Nephron progenitor cell (in vitro differentiated cells): ENCODE data around the gene COL20A1.
"Not testable (repeated sequence)": the region's sequence is repeated elsewhere in the genome, so short reads cannot be mapped to it uniquely, and the experiment has no call there.

Experiments
- DNase-seq: peaks from one replicate; pipeline ENCODE4 v3.0.0; 2021
- H3K27ac Mint-ChIP-seq: 2 replicates; pipeline ENCODE4 v1.8.0; 2021; ENCODE audit warnings: mild to moderate bottlenecking, moderate library complexity, mixed read lengths
- H3K27me3 Mint-ChIP-seq: 2 replicates; pipeline ENCODE4 v1.8.0; 2021; ENCODE audit warnings: mild to moderate bottlenecking, low read depth, mixed read lengths; ENCODE audit not compliant: poor library complexity
- H3K36me3 Mint-ChIP-seq: 2 replicates; pipeline ENCODE4 v1.8.0; 2021; ENCODE audit warnings: low read depth, mixed read lengths
- H3K4me1 Mint-ChIP-seq: 2 replicates; pipeline ENCODE4 v1.8.0; 2021; ENCODE audit warnings: mixed read lengths
- H3K4me3 Mint-ChIP-seq: 2 replicates; pipeline ENCODE4 v1.8.0; 2021; ENCODE audit warnings: mild to moderate bottlenecking, moderate library complexity, mixed read lengths
- H3K9me3 Mint-ChIP-seq: 2 replicates; pipeline ENCODE4 v1.8.0; 2021; ENCODE audit warnings: mild to moderate bottlenecking, moderate library complexity, mixed read lengths
- TF ChIP-seq, protein P1 (sequence below): fragments of 200-600 bp; sonication (generic); IDR thresholded peaks from 2 replicates; pipeline ENCODE4 v1.5.0; 2021; ENCODE audit warnings: antibody characterized with exemption

Gene COL20A1

DNA sequence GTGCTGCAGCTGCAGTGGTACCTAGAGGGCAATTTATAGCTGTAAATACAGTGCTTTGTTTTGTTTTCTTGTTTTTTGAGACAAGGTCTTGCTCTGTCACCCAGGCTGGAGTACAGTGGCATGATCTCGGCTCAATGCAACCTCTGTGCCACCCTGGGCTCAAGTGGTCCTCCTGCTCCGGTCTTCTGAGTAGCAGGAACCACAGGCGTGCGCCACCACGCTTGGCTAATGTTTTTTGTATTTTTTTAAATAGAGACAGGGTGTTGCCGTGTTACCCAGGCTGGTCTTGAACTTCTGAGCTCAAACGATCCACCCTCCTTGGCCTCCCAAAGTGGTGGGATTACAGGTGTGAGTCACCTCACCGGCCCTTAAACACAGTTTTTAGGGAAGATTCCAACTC, 41.4 kb downstream of the COL20A1 start:
- no peak overlapping the region for H3K27ac Mint-ChIP-seq

DNA sequence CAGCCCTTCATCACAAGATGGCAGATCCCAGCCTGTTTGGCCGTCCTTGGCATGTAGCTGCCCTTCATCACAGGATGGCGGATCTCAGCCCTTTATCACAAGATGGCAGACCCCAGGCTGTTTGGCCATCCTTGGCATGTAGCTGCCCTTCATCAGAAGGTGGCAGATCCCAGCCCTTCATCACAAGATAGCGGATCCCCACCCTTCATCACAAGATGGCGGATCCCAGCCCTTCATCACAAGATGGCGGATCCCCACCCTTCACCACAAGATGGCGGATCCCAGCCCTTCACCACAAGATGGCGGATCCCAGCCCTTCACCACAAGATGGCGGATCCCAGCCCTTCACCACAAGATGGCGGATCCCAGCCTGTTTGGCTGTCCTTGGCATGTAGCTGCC, 42.1 kb downstream of the COL20A1 start:
- H3K36me3 Mint-ChIP-seq, H3K27ac Mint-ChIP-seq, DNase-seq, H3K4me3 Mint-ChIP-seq: not testable (repeated sequence)
- Mint-ChIP-seq H3K27me3 (peaks cover 28% of the 10 kb centered on the region), H3K9me3 (peaks cover 20% of the 10 kb centered on the region), H3K4me1 (peaks cover 60% of the 10 kb centered on the region)

More for the DNA sequence above, 41.4 kb downstream of the COL20A1 start:
- H3K27me3 Mint-ChIP-seq = peaks cover 28% of the 10 kb centered on the region
- peaks cover 6% of the 10 kb centered on the region for H3K36me3 Mint-ChIP-seq
- no peak for DNase-seq
- peaks cover 20% of the 10 kb centered on the region for H3K9me3 Mint-ChIP-seq
- TF ChIP-seq, protein P1, sequence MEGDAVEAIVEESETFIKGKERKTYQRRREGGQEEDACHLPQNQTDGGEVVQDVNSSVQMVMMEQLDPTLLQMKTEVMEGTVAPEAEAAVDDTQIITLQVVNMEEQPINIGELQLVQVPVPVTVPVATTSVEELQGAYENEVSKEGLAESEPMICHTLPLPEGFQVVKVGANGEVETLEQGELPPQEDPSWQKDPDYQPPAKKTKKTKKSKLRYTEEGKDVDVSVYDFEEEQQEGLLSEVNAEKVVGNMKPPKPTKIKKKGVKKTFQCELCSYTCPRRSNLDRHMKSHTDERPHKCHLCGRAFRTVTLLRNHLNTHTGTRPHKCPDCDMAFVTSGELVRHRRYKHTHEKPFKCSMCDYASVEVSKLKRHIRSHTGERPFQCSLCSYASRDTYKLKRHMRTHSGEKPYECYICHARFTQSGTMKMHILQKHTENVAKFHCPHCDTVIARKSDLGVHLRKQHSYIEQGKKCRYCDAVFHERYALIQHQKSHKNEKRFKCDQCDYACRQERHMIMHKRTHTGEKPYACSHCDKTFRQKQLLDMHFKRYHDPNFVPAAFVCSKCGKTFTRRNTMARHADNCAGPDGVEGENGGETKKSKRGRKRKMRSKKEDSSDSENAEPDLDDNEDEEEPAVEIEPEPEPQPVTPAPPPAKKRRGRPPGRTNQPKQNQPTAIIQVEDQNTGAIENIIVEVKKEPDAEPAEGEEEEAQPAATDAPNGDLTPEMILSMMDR = no peak
- H3K4me3 Mint-ChIP-seq = no peak overlapping the region
- H3K4me1 Mint-ChIP-seq = peaks cover 60% of the 10 kb centered on the region

DNA sequence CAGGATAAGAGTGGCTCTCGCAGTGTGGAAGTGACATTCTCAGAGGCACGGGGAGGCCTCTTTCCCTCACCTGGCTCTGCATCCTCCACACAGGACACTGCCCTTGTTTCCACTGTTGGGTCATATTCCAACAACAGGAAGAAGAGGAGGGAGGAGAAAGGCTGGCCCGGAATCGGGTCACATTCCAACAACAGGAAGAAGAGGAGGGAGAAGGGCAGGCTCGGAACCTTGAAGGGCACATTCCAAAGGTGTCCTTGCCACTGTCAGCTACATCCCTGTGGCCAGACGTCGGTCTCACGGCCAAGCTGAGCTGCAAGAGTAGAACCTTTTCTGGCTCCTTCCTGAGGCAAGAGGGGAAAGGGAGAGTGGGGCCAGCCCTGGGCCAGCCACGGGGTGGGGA, 42.7 kb downstream of the COL20A1 start:
- Mint-ChIP-seq H3K4me1 (peaks cover 56% of the 10 kb centered on the region), H3K36me3 (peaks cover 6% of the 10 kb centered on the region), H3K9me3 (peaks cover 20% of the 10 kb centered on the region), H3K4me3 (no peak overlapping the region), H3K27me3 (peaks cover 28% of the 10 kb centered on the region), H3K27ac (peak overlapping the region; percentile 74)
- no peak for DNase-seq
- TF ChIP-seq, protein P1 = no peak

DNA sequence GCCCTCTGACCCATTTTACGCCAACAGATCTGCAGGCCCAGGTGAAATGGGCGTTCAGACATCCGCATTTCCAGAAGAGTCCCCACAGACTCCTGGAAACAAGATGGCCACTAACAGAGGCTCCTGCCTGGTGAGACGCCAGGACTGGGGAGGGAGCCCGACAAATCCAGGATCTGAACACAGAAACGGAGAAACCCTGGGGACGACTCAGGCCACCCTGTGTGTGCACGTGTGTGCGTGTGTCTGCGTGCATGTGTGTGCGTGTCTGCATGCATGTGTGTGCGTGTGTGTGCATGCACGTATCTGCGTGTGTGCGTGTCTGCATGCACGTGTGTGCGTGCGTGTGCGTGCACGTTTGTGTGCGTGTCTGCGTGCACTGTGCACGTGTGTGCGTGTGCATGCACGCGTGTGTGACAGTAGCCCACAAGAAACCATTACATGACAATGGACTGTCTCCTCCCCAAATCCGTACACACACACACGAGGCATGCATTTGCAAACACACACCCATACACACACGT, 43.3 kb downstream of the COL20A1 start:
- H3K9me3 Mint-ChIP-seq = peaks cover 22% of the 10 kb centered on the region
- peaks cover 34% of the 10 kb centered on the region for H3K27me3 Mint-ChIP-seq
- no peak overlapping the region for H3K4me3 Mint-ChIP-seq
- TF ChIP-seq, protein P1 = no peak
- peaks cover 6% of the 10 kb centered on the region for H3K36me3 Mint-ChIP-seq
- peaks cover 54% of the 10 kb centered on the region for H3K4me1 Mint-ChIP-seq
- no peak overlapping the region for H3K27ac Mint-ChIP-seq
- DNase-seq = no peak

DNA sequence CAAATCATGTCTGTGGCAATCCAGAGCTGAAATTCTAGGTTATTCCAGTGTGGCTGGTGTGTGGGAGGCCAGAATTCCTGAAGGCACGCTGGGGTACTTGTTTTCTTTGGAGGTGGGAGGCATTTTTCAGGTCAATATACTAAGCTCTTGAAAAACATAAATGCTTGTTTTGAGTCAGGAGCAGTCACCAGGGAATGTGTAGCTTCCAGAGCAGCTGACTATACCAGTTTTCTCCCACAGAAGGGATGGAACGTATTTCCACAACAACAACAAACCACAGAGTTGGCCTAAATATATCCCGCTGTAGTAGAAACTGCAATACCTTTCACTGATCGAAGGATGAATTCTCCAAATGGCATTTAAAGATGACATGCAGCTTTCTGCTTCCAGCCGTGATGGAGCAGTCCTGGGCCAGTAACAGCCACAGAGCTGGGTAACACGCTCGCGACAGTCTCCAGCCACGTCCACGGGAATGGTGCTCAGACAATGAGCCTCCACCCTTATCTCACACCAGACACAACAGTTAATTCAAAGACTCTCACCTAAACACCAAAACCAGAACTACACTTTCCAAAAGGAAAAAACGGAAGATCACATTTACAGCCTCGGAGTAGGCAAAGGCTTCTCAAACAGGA, 44.9 kb downstream of the COL20A1 start:
- DNase-seq = no peak

DNA sequence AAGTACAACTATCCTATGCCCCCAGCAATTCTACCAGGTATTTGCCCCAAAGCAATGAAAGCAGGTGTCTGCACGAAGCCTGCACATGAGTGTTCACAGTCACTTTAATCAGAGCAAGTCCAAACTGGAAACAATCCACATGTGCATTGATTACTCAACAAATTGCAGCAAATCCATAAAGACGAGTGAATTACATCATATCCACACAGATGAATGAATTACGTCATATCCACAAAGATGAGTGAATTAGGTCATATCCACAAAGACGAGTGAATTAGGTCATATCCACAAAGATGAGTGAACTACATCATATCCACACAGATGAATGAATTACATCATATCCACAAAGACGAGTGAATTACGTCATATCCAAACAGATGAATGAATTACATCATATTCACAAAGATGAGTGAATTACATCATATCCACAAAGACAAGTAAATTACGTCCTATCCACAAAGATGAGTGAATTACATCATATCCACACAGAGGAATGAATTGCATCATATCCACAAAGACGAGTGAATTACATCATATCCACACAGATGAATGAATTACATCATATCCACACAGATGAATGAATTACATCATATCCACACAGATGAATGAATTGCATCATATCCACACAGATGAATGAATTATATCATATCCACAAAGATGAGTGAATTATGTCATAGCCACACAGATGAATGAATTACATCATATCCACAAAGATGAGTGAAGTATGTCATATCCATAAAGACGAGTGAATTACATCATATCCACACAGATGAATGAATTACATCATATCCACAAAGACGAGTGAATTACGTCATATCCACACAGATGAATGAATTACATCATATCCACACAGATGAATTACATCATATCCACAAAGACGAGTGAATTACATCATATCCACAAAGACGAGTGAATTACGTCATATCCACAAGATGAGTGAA, 46.4 kb downstream of the COL20A1 start:
- H3K36me3 Mint-ChIP-seq, DNase-seq, H3K27ac Mint-ChIP-seq, H3K4me3 Mint-ChIP-seq: not testable (repeated sequence)
- peaks cover 51% of the 10 kb centered on the region for H3K4me1 Mint-ChIP-seq
- H3K27me3 Mint-ChIP-seq = peaks cover 38% of the 10 kb centered on the region
- H3K9me3 Mint-ChIP-seq = peaks cover 10% of the 10 kb centered on the region

More for the DNA sequence above, 44.9 kb downstream of the COL20A1 start:
- Mint-ChIP-seq H3K9me3 (peaks cover 20% of the 10 kb centered on the region), H3K4me1 (peaks cover 55% of the 10 kb centered on the region), H3K27me3 (peaks cover 42% of the 10 kb centered on the region), H3K4me3 (peak overlapping the region; percentile 28), H3K27ac (peak overlapping the region; percentile 7), H3K36me3 (no peaks in the 10 kb centered on the region)
- TF ChIP-seq, protein P1 = no peak

DNA sequence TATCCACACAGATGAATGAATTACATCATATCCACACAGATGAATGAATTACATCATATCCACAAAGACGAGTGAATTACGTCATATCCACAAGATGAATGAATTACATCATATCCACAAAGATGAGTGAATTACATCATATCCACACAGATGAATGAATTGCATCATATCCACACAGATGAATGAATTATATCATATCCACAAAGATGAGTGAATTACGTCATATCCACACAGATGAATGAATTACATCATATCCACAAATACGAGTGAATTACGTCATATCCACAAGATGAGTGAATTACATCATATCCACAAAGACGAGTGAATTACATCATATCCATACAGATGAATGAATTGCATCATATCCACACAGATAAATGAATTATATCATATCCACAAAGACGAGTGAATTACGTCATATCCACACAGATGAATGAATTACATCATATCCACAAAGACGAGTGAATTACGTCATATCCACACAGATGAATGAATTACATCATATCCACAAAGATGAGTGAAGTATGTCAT, 47.2 kb downstream of the COL20A1 start:
- not testable (repeated sequence) for H3K27ac Mint-ChIP-seq, DNase-seq, H3K36me3 Mint-ChIP-seq, H3K4me3 Mint-ChIP-seq
- Mint-ChIP-seq H3K4me1 (peaks cover 54% of the 10 kb centered on the region), H3K9me3 (peaks cover 10% of the 10 kb centered on the region), H3K27me3 (peaks cover 36% of the 10 kb centered on the region)
